ENCODE measurements around the gene CPT1C. TPM values are rescaled to one million over a fixed set of nuclear protein-coding genes. Genes with fewer than 3 reads are reported as not detected.

Gene CPT1C
- total RNA-seq, 5 donors from 2014 or later (not counting 1 experiment from before 2014, with no cell fraction given): 1.4 to 2.2 (median 1.5) TPM; not detected in 1

DNA sequence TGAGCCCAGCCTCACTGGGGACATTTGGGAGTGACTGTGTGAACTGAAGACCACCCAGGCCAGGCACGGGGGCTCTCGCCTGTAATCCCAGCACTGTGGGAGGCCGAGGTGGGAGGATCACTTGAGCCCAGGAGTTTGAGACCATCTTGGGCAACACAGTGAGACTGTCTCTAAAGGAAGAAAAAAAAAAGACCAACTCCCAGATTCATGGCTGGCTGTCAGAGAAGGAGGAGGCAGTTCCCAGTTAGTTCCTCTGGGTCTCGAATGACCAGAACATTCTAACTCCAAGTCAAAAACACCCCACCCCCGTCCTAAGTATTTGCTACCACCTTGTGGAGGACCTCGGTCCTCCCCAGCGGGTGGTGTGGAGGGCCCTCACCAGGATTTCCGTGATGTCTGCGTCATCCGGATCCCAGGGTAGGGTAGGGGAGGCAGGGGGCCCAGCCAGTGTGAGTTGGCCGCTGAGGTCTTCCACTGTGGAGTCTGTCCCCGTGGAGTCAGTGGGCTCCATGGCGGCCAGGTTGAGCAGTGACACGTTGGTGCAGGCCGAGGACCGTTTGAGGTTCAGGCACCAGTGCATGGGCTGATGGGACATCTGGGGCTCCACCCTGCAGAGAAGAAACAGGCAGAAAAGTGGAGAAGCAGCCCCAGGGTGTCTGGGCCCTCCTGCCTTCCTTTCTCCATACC, 70.9 kb downstream of the CPT1C start:
- Histone ChIP-seq H3K27ac (ENCODE audit: low read length) (peak overlapping the region; percentile 6), H3K4me3 (ENCODE audit: control insufficient read depth in 1 of 2, extremely low read depth in 1 of 2, low read length in 1 of 2) (peak overlapping the region in 1 of 2 donors; percentile 12), H3K9me3 (no peaks in the 10 kb centered on the region), H3K36me3 (ENCODE audit: control insufficient read depth in 2 of 2, extremely low read depth in 1 of 2, insufficient read depth in 1 of 2, low read length in 1 of 2) (no peaks in the 10 kb centered on the region), H3K27me3 (replicated peaks in 1 of 2; ENCODE audit: control insufficient read depth in 2 of 2, extremely low read depth in 1 of 2, insufficient read depth in 2 of 2, low read length in 1 of 2) (peaks cover 0 to 4% of the 10 kb centered on the region in 2 experiments), H3K4me1 (ENCODE audit: control insufficient read depth in 1 of 2, extremely low read depth in 1 of 2, insufficient read depth in 2 of 2, low read length in 2 of 2) (peaks cover 5 to 21% of the 10 kb centered on the region in 2 experiments)
- ChIA-PET CTCF (no interaction called here), POLR2A (no interaction called here)
- DNase-seq (peak in 9 of 35 experiments; percentile 7 to 58 (median 14)), ATAC-seq (replicated peaks in 1 of 4) (no peak)
- Mint-ChIP-seq H3K36me3 (no peaks in the 10 kb centered on the region), H3K9me3 (no peaks in the 10 kb centered on the region), H3K4me1 (peaks cover 6 to 10% (median 8%) of the 10 kb centered on the region in 3 donors), H3K27ac (peak overlapping the region in 1 of 2 donors; percentile 82), H3K4me3 (peak overlapping the region in 1 of 3 donors; percentile 36), H3K27me3 (peaks cover 0 to 2% of the 10 kb centered on the region in 2 donors)
- 63% methylated on average over 9 of the region's 16 CpGs for WGBS (ENCODE audit: insufficient coverage)

GRCh38 chr19:49763230-49763629, 72.3 kb downstream of the CPT1C start, which contains the start of gene TSKS:
TSS of gene TSKS (minus strand) at chr19:49763306. CDS start at chr19:49763247, 59 bp downstream.
- WGBS (ENCODE audit: insufficient coverage): 93% methylated on average over 3 of the region's 6 CpGs

More at GRCh38 chr19:49763230-49763629, 72.3 kb downstream of the CPT1C start, which contains the start of gene TSKS:
- Mint-ChIP-seq H3K9me3 (no peaks in the 10 kb centered on the region), H3K27me3 (peaks cover 0 to 2% of the 10 kb centered on the region in 2 donors), H3K4me3 (no peak within 1 kb of the TSS), H3K4me1 (peaks cover 18 to 21% (median 18%) of the 10 kb centered on the region in 3 donors), H3K27ac (peak within 1 kb of the TSS; percentile 9 to 82), H3K36me3 (no peaks in the 10 kb centered on the region)
- ATAC-seq (replicated peaks in 1 of 4) (no peak), DNase-seq (no peak)
- ChIA-PET POLR2A (no interaction called here), CTCF (no interaction called here)
- Histone ChIP-seq H3K4me1 (ENCODE audit: control insufficient read depth in 1 of 2, extremely low read depth in 1 of 2, insufficient read depth in 2 of 2, low read length in 2 of 2) (peaks cover 12 to 32% of the 10 kb centered on the region in 2 experiments), H3K36me3 (ENCODE audit: control insufficient read depth in 2 of 2, extremely low read depth in 1 of 2, insufficient read depth in 1 of 2, low read length in 1 of 2) (no peaks in the 10 kb centered on the region), H3K27ac (ENCODE audit: low read length) (no peak within 1 kb of the TSS), H3K9me3 (no peaks in the 10 kb centered on the region), H3K4me3 (ENCODE audit: control insufficient read depth in 1 of 2, extremely low read depth in 1 of 2, low read length in 1 of 2) (no peak within 1 kb of the TSS), H3K27me3 (replicated peaks in 1 of 2; ENCODE audit: control insufficient read depth in 2 of 2, extremely low read depth in 1 of 2, insufficient read depth in 2 of 2, low read length in 1 of 2) (peaks cover 0 to 4% of the 10 kb centered on the region in 2 experiments)

Other genes starting within 250 kb of the CPT1C start
- gene SLC17A7, start 249.6 kb upstream of the CPT1C start, total RNA-seq: under 1 TPM in 2 of 5 donors, not detected in 3; 0.09 to 0.20 TPM
- 100 to 1,000 TPM; 122 to 196 (median 163) TPM for gene PIH1D1, start 239.3 kb upstream of the CPT1C start, total RNA-seq
- gene ALDH16A1, start 237.9 kb upstream of the CPT1C start, total RNA-seq: 10 to 100 TPM; 32.8 to 57.2 (median 46.3) TPM
- gene FLT3LG, start 216.9 kb upstream of the CPT1C start, total RNA-seq: 100 to 1,000 TPM; 238 to 356 (median 260) TPM
- gene RPL13A, start 203.5 kb upstream of the CPT1C start, total RNA-seq: 1,000 to 10,000 TPM; 5,307 to 6,396 (median 5,878) TPM
- gene RPS11, start 194.7 kb upstream of the CPT1C start, total RNA-seq: 1,000 to 10,000 TPM; 2,401 to 3,215 (median 2,914) TPM
- gene FCGRT, start 178.5 kb upstream of the CPT1C start, total RNA-seq: 10 to 100 TPM; 20.3 to 41.5 (median 26.4) TPM
- gene RCN3, start 163.1 kb upstream of the CPT1C start, total RNA-seq: 1 to 10 TPM; 1.2 to 5.7 (median 1.3) TPM
- gene NOSIP, start 110.6 kb upstream of the CPT1C start, total RNA-seq: 100 to 1,000 TPM; 152 to 297 (median 176) TPM
- 1 to 10 TPM in 3 of 5 donors, under 1 TPM in 2; 0.37 to 1.7 (median 1.2) TPM for gene PRRG2, start 109.8 kb upstream of the CPT1C start, total RNA-seq
- gene PRR12, start 99.9 kb upstream of the CPT1C start, total RNA-seq: 10 to 100 TPM; 50.8 to 81.7 (median 78.8) TPM
- 10 to 100 TPM in 3 of 5 donors, 1 to 10 TPM in 2; 8.5 to 15.4 (median 13.0) TPM for gene RRAS, start 51.0 kb upstream of the CPT1C start, total RNA-seq
- 10 to 100 TPM; 40.0 to 81.9 (median 75.4) TPM for gene SCAF1, start 48.9 kb upstream of the CPT1C start, total RNA-seq
- 100 to 1,000 TPM; 191 to 376 (median 350) TPM for gene IRF3, start 25.3 kb upstream of the CPT1C start, total RNA-seq
- 10 to 100 TPM; 15.6 to 26.6 (median 24.1) TPM for gene BCL2L12, start 25.2 kb upstream of the CPT1C start, total RNA-seq
- 100 to 1,000 TPM in 3 of 5 donors, 10 to 100 TPM in 2; 72.0 to 116 (median 107) TPM for gene PRMT1, start 13.8 kb upstream of the CPT1C start, total RNA-seq
- gene ADM5, start 1.5 kb upstream of the CPT1C start, total RNA-seq: 1 to 10 TPM; 3.5 to 6.4 (median 5.6) TPM
- gene TSKS, start 72.2 kb downstream of the CPT1C start, total RNA-seq: 1 to 10 TPM in 3 of 5 donors, under 1 TPM in 2; 0.23 to 4.1 (median 2.1) TPM
- gene AP2A1, start 75.9 kb downstream of the CPT1C start, total RNA-seq: 10 to 100 TPM; 49.6 to 64.8 (median 62.2) TPM
- gene FUZ, start 122.2 kb downstream of the CPT1C start, total RNA-seq: 10 to 100 TPM; 12.8 to 31.2 (median 23.7) TPM
- gene MED25, start 127.2 kb downstream of the CPT1C start, total RNA-seq: 10 to 100 TPM; 46.0 to 64.1 (median 57.6) TPM
- gene PTOV1, start 160.0 kb downstream of the CPT1C start, total RNA-seq: 100 to 1,000 TPM; 149 to 165 (median 156) TPM
- 100 to 1,000 TPM; 129 to 209 (median 193) TPM for gene PNKP, start 176.5 kb downstream of the CPT1C start, total RNA-seq
- 10 to 100 TPM; 13.3 to 24.9 (median 21.4) TPM for gene AKT1S1, start 186.2 kb downstream of the CPT1C start, total RNA-seq
- gene TBC1D17, start 186.6 kb downstream of the CPT1C start, total RNA-seq: 100 to 1,000 TPM in 1 of 5 donors, 10 to 100 TPM in 4; 46.5 to 102 (median 88.6) TPM
- 10 to 100 TPM in 1 of 5 donors, 1 to 10 TPM in 4; 2.0 to 12.4 (median 4.0) TPM for gene IL4I1, start 205.8 kb downstream of the CPT1C start, total RNA-seq
- 10 to 100 TPM in 3 of 5 donors, 1 to 10 TPM in 2; 8.5 to 18.9 (median 11.2) TPM for gene ATF5, start 238.1 kb downstream of the CPT1C start, total RNA-seq
- 10 to 100 TPM; 36.2 to 67.5 (median 59.5) TPM for gene NUP62, start 238.4 kb downstream of the CPT1C start, total RNA-seq

Measured in T-cell (primary cell).